ENCODE results near the gene KLRK1. TPM values are rescaled to one million over a fixed set of nuclear protein-coding genes. Genes with fewer than 3 reads are reported as not detected.
A peak's percentile ranks its signal among the peaks of the same experiment; 100 is the strongest.
"Not testable (repeated sequence)": the region's sequence is repeated elsewhere in the genome, so short reads cannot be mapped to it uniquely, and the experiment has no call there.

The KLRK1 gene
- total RNA-seq, 1 donor from 2014 or later: not detected

DNA sequence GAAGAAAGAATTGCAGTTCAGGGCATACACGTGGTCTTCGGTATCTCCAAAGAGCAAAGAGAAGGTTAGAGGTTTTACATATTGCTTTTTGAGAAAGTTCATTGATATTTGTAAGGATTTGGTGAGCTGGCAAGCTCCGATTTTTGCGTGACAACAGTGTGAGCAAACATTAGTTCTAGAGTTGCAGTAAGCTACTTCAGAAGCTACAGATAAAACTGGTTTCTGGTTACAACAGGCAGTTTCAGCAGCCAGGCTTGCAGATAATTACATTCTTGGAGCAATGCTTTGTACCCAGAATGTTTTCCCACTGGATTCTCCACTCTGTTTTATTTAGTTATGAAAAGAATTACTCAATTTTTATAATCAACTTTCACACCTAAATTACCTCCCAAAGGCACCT lies 28.2 kb downstream of the KLRK1 start:
- peak; percentile 34 for ATAC-seq

GRCh38 chr12:10361084-10361483 lies 28.8 kb downstream of the KLRK1 start:
- peak; percentile 82 for ATAC-seq

DNA sequence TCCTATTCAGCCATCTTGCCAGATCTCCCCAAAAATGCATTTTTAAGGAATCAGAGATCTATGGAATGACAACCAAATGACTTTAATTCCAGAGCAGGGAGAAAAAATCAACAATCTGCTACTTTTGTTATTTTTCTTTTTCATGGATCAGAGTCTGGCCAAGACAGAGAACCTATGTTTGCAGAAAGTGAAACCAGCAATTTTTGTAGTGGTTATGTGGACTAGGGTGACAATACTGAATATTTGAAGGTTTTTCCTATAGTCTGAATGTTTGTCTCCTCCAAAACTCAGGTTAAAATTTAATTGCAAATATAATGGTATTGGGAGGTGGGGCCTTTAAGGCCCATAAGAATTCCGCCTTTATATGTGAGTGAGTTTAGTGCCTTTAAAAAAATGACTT lies 30.9 kb downstream of the KLRK1 start:
- no peak for ATAC-seq

- no peak for ATAC-seq
Observed at GRCh38 chr12:10358131-10358530, 31.7 kb downstream of the KLRK1 start.

- no peak for ATAC-seq
Observed at GRCh38 chr12:10354502-10354901, 35.3 kb downstream of the KLRK1 start.

DNA sequence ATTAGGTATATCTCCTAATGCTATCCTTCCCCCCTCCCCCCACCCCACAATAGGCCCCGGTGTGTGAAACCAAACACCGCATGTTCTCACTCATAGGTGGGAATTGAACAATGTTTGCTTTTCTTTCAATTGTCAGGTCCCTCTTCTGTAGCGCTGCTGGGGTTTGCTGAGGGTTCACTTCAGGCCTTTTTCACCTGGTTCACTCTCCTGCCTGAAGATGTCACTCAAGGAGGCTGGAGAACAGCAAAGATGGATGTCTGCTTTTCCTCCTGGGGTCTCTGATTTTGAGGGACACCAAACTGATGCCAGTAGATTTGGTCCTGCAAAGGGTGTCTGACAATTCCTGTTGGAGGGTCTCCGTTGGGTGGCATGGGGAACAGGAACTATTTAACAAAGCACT lies 35.8 kb downstream of the KLRK1 start:
- ATAC-seq: no peak

- ATAC-seq: not testable (repeated sequence)
Observed at GRCh38 chr12:10351457-10351856, 38.4 kb downstream of the KLRK1 start.

- ATAC-seq: no peak
Observed at GRCh38 chr12:10341892-10342509, 47.8 kb downstream of the KLRK1 start.

GRCh38 chr12:10340946-10341345 lies 48.9 kb downstream of the KLRK1 start:
- ATAC-seq: not testable (repeated sequence)

DNA sequence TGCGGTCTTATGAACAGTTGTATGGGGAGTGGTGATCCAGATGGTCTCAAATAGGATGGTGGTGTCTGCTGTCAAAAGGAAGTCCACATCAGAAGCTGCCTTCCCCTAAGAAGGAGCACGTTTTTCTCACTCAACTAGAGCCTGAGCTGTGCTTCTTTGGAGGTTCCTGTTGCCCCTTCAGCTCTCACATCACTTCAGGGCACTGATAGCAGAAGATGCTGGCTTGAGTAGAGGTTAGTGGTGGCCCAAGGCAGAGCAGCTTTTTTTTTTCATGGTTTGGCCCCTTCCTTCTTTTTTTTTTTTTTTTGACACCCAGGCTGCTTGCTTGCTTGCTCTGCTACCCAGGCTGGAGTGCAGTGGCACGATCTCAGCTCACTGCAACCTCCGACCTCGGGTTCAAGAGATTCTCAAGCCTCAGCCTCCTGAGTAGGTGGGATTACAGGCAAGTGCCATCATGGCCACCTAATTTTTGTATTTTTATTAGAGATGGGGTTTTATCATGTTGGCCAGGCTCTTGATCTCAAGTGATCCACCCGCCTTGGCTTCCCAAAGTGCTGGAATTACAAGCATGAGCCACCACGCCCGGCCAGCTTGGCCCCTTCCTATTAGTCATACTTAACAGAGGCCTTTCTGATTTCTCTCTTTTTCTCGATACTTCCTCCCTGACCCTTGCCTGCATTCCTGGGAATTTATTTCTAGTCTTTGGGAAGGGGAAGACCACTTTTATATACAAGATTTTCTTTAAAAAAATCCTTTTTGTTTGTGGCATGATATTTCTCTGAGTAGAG lies 50.6 kb downstream of the KLRK1 start:
- ATAC-seq: no peak

DNA sequence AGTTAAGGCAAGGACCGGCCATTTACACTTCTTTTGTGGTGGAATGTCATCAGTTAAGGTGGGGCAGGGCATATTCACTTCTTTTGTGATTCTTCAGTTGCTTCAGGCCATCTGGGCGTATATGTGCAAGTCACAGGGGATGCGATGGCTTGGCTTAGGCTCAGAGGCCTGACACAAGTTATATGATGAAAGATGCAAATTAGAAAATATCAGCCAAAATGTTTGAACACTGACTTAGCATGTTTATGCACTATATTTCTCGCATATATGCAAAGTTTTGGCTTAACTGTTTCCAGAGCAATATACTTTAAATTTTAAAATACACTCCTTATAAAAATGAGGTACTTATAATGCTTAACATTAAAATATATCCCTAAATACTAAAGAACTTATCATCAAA lies 51.4 kb downstream of the KLRK1 start:
- ATAC-seq: not testable (repeated sequence)

GRCh38 chr12:10336196-10336595 lies 53.6 kb downstream of the KLRK1 start:
- ATAC-seq: not testable (repeated sequence)

- peak; percentile 78 for ATAC-seq
Observed at GRCh38 chr12:10331642-10332239, 58.1 kb downstream of the KLRK1 start.

DNA sequence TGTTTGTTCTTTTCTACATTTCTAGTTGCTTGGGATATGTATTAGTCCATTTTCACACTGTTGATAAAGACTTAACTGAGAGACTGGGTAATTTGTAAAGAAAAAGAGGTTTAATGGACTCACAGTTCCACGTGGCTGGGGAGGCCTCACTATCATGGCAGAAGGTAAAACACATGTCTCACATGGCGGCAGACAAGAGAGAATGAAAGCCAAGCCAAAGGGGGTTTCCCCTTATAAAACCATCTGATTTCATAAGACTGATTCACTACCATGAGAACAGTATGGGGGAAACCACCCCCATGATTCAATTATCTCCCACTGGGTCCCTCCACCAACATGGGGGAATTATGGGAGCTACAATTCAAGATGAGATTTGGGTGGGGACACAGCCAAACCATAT lies 61.1 kb downstream of the KLRK1 start:
- ATAC-seq: not testable (repeated sequence)

Other genes starting within 250 kb of the KLRK1 start
- gene OLR1, start 217.9 kb downstream of the KLRK1 start, total RNA-seq: 0.24 TPM
- not detected for gene TMEM52B, start 211.0 kb downstream of the KLRK1 start, total RNA-seq
- 8.1 TPM for gene GABARAPL1, start 177.2 kb downstream of the KLRK1 start, total RNA-seq
- not detected for gene KLRD1, start 82.2 kb downstream of the KLRK1 start, total RNA-seq
- gene KLRC4, start 19.7 kb upstream of the KLRK1 start, total RNA-seq: not detected
- not detected for gene KLRC3, start 30.6 kb upstream of the KLRK1 start, total RNA-seq
- gene KLRC2, start 46.0 kb upstream of the KLRK1 start, total RNA-seq: 0.60 TPM
- gene KLRC1, start 63.3 kb upstream of the KLRK1 start, total RNA-seq: not detected
- 1.4 TPM for gene EIF2S3B, start 115.8 kb upstream of the KLRK1 start, total RNA-seq
- gene MAGOHB, start 223.6 kb upstream of the KLRK1 start, total RNA-seq: 16.7 TPM